Astrocyte (in vitro differentiated cells and primary cell): ENCODE results near the gene AEBP2.

Source experiments
- CTCF ChIP-seq: IDR thresholded peaks from 2 replicates; pipeline ENCODE4 v1.5.1; 2011; ENCODE audit warnings: low read depth, mild to moderate bottlenecking, inconsistent platforms, low read length, moderate library complexity; ENCODE audit not compliant: insufficient read depth
- EZH2 ChIP-seq: IDR thresholded peaks from 2 replicates; pipeline ENCODE4 v1.6.1; 2012; ENCODE audit warnings: mild to moderate bottlenecking, low read length, inconsistent platforms; ENCODE audit not compliant: insufficient read depth

- no peak for TF ChIP-seq CTCF
- no peak for TF ChIP-seq EZH2
Measured at GRCh38 chr12:19527866-19528265, 88.6 kb downstream of the AEBP2 start.
